SK-N-SH treated with all-trans-retinoic acid at 6 μM for 48 hours (cell line): ENCODE data around the gene KAT5.

Source experiments
- ATAC-seq: fragments of 200-7000 bp; cut with Tn5 transposase; 3 replicates; pipeline ENCODE4 v1.9.1; 2020; ENCODE audit warnings: mild to moderate bottlenecking, moderate library complexity
- ARNTL ChIP-seq: fragments of 450-650 bp; formaldehyde crosslinking; IDR thresholded peaks from 2 replicates; pipeline ENCODE4 v1.5.0; 2020; ENCODE audit warnings: low read depth, mild to moderate bottlenecking, moderate library complexity, borderline replicate concordance
- CREB5 ChIP-seq: fragments of 250-450 bp; sonication (Bioruptor Pico); IDR thresholded peaks from 2 replicates; pipeline ENCODE4 v1.5.1; 2020; ENCODE audit warnings: low read depth, mild to moderate bottlenecking, moderate library complexity
- CSDC2 ChIP-seq: fragments of 250-450 bp; sonication (Bioruptor Pico); IDR thresholded peaks from 2 replicates; pipeline ENCODE4 v1.5.0; 2020; ENCODE audit warnings: mild to moderate bottlenecking, moderate library complexity
- ESRRG ChIP-seq: fragments of 250-450 bp; sonication (Bioruptor Pico); IDR thresholded peaks from 2 replicates; pipeline ENCODE4 v1.6.1; 2021; ENCODE audit warnings: mild to moderate bottlenecking
- GLIS3 ChIP-seq: fragments of 250-450 bp; sonication (Bioruptor Pico); IDR thresholded peaks from 2 replicates; pipeline ENCODE4 v1.5.0; 2020; ENCODE audit warnings: mild to moderate bottlenecking, moderate library complexity
- ISL1 ChIP-seq: fragments of 250-450 bp; sonication (Bioruptor Pico); IDR thresholded peaks from 2 replicates; pipeline ENCODE4 v2.1.2; 2022; ENCODE audit warnings: mild to moderate bottlenecking, moderate library complexity
- OSR1 ChIP-seq: fragments of 250-450 bp; sonication (Bioruptor Pico); IDR thresholded peaks from 2 replicates; pipeline ENCODE4 v1.8.0; 2022; ENCODE audit warnings: moderate library complexity, mild to moderate bottlenecking, inconsistent platforms
- PATZ1 ChIP-seq: fragments of 250-450 bp; sonication (Bioruptor Pico); IDR thresholded peaks from 2 replicates; pipeline ENCODE4 v1.8.0; 2020; ENCODE audit warnings: mild to moderate bottlenecking, moderate library complexity, borderline replicate concordance
- POU6F1 ChIP-seq: fragments of 250-450 bp; sonication (Bioruptor Pico); IDR thresholded peaks from 2 replicates; pipeline ENCODE4 v1.8.0; 2021; ENCODE audit warnings: low read depth, mild to moderate bottlenecking, moderate library complexity, borderline replicate concordance
- RARB ChIP-seq: fragments of 250-450 bp; sonication (Bioruptor Pico); IDR thresholded peaks from 2 replicates; pipeline ENCODE4 v1.8.0; 2021; ENCODE audit warnings: mild to moderate bottlenecking, moderate library complexity
- TOX ChIP-seq: fragments of 250-450 bp; sonication (Bioruptor Pico); IDR thresholded peaks from 2 replicates; pipeline ENCODE4 v1.8.0; 2021; ENCODE audit warnings: mild to moderate bottlenecking, moderate library complexity, borderline replicate concordance
- ZC3H10 ChIP-seq: fragments of 250-450 bp; sonication (Bioruptor Pico); IDR thresholded peaks from 2 replicates; pipeline ENCODE4 v1.5.1; 2021; ENCODE audit warnings: mild to moderate bottlenecking, moderate library complexity
- ZFP3 ChIP-seq: fragments of 250-450 bp; sonication (Bioruptor Pico); IDR thresholded peaks from 2 replicates; pipeline ENCODE4 v1.5.0; 2020; ENCODE audit warnings: mild to moderate bottlenecking, moderate library complexity
- ZNF565 ChIP-seq: fragments of 450-650 bp; formaldehyde crosslinking; conservative IDR thresholded peaks from 2 replicates; pipeline ENCODE4 v1.5.0; 2020; ENCODE audit warnings: low read depth, mild to moderate bottlenecking, moderate library complexity
- ZNF70 ChIP-seq: fragments of 450-650 bp; formaldehyde crosslinking; IDR thresholded peaks from 2 replicates; pipeline ENCODE4 v1.5.0; 2020; ENCODE audit warnings: mild to moderate bottlenecking, moderate library complexity
- ZNF8 ChIP-seq: fragments of 450-650 bp; formaldehyde crosslinking; IDR thresholded peaks from 2 replicates; pipeline ENCODE4 v1.5.0; 2020; ENCODE audit warnings: mild to moderate bottlenecking, moderate library complexity
- TF ChIP-seq, protein P1 (sequence below): fragments of 250-450 bp; sonication (Bioruptor Pico); IDR thresholded peaks from 2 replicates; pipeline ENCODE4 v1.5.0; 2020; ENCODE audit warnings: mild to moderate bottlenecking, moderate library complexity

KAT5 gene

DNA sequence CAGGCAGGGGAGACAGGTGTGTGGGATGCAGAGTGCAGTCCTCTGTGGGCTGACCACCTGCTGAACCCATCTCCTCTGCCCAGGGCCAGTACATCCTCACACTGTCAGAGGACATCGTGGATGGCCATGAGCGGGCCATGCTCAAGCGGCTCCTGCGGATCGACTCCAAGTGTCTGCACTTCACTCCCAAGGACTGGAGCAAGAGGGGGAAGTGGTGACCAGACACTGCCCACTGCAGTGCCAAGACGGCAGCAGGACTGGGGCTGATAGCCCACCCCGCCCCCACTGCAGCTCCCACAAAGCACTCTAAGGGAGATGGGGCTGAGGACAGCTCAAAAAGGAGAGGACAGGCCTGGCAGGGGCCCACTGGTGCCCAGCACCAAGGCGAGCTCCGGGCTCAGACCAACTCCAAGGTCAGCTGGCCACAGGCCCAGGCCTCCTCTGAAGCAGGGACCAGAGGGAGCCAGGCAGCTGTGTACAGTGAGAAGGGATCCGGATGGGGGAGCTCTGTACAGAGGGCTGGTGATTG, 7.0 kb downstream of the KAT5 start:
- peak; percentile 41 for ATAC-seq
- TF ChIP-seq PATZ1 (CRISPR knock-in tag) (no peak), ZC3H10 (CRISPR knock-in tag) (no peak), ZNF70 (CRISPR knock-in tag) (no peak), ZNF8 (CRISPR knock-in tag) (no peak)
- TF ChIP-seq, protein P1, sequence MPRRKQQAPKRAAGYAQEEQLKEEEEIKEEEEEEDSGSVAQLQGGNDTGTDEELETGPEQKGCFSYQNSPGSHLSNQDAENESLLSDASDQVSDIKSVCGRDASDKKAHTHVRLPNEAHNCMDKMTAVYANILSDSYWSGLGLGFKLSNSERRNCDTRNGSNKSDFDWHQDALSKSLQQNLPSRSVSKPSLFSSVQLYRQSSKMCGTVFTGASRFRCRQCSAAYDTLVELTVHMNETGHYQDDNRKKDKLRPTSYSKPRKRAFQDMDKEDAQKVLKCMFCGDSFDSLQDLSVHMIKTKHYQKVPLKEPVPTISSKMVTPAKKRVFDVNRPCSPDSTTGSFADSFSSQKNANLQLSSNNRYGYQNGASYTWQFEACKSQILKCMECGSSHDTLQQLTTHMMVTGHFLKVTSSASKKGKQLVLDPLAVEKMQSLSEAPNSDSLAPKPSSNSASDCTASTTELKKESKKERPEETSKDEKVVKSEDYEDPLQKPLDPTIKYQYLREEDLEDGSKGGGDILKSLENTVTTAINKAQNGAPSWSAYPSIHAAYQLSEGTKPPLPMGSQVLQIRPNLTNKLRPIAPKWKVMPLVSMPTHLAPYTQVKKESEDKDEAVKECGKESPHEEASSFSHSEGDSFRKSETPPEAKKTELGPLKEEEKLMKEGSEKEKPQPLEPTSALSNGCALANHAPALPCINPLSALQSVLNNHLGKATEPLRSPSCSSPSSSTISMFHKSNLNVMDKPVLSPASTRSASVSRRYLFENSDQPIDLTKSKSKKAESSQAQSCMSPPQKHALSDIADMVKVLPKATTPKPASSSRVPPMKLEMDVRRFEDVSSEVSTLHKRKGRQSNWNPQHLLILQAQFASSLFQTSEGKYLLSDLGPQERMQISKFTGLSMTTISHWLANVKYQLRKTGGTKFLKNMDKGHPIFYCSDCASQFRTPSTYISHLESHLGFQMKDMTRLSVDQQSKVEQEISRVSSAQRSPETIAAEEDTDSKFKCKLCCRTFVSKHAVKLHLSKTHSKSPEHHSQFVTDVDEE (CRISPR knock-in tag) = no peak

GRCh38 chr11:65719871-65720210, 7.8 kb downstream of the KAT5 start:
- peak; percentile 56 for ATAC-seq
- TF ChIP-seq ISL1 (CRISPR knock-in tag) = no peak

DNA sequence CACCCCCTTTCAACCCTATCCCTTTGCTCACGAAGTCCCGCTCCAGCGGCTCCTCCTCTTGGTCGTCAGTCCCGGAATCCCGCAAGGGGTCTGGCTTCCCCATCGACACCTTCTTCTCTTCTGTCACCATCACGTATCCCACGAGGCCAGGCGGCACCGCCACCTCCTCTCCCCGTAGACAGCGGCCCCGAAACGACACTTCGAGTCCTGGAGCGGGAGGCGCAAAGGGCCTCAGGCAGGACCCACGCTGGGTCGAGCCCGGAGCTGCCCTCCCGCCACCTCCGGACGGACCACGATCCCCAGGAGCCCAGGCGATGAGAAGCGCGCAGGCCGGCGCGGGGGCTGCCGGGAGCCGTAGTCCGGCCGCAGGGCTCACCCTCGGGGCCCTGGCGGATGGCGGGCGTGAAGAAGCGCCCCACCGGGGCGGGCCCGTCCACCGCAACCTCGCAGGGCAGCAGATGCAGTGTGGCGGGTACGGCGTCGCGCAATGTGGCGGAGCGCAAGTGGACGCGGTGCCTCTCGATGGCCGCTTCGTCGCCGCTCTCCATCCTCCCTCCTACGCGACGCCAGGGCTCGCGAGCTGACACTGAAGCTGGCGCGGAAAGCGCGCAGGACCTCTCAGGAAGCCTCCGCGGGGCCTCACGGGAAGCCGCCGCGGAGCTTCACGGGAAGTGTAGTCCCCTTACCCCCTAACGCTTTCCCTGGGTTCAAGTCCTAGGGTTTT, 8.3 kb downstream of the KAT5 start, which contains the start of gene RNASEH2C:
RNASEH2C (minus strand) TSS at position 588 of the 724 bp plus-strand sequence; CDS start at position 548, 40 bp downstream.
- ATAC-seq = peak; percentile 93
- TF ChIP-seq PATZ1 (CRISPR knock-in tag) (no peak), OSR1 (CRISPR knock-in tag) (no peak), ZC3H10 (CRISPR knock-in tag) (no peak), CSDC2 (CRISPR knock-in tag) (no peak), GLIS3 (no peak), ZFP3 (CRISPR knock-in tag) (no peak), ZNF565 (CRISPR knock-in tag) (no peak), ESRRG (CRISPR knock-in tag) (no peak), ISL1 (CRISPR knock-in tag) (no peak), CREB5 (CRISPR knock-in tag) (no peak)
- TF ChIP-seq, protein P1 (CRISPR knock-in tag) = no peak

- ATAC-seq = no peak
- no peak for TF ChIP-seq ZNF8 (CRISPR knock-in tag)
- TF ChIP-seq ZNF70 (CRISPR knock-in tag) = no peak
- TF ChIP-seq, protein P1 (CRISPR knock-in tag) = no peak
- no peak for TF ChIP-seq ZNF565 (CRISPR knock-in tag)
- no peak for TF ChIP-seq POU6F1 (CRISPR knock-in tag)
- TF ChIP-seq ARNTL (CRISPR knock-in tag) = no peak
- no peak for TF ChIP-seq RARB (CRISPR knock-in tag)
- TF ChIP-seq TOX (CRISPR knock-in tag) = no peak
- no peak for TF ChIP-seq ZFP3 (CRISPR knock-in tag)
Observed at GRCh38 chr11:65722261-65722660, 10.2 kb downstream of the KAT5 start.
